ENCODE data around the gene HIF3A.
"Not testable (repeated sequence)": the region's sequence is repeated elsewhere in the genome, so short reads cannot be mapped to it uniquely, and the experiment has no call there.

HIF3A gene

DNA sequence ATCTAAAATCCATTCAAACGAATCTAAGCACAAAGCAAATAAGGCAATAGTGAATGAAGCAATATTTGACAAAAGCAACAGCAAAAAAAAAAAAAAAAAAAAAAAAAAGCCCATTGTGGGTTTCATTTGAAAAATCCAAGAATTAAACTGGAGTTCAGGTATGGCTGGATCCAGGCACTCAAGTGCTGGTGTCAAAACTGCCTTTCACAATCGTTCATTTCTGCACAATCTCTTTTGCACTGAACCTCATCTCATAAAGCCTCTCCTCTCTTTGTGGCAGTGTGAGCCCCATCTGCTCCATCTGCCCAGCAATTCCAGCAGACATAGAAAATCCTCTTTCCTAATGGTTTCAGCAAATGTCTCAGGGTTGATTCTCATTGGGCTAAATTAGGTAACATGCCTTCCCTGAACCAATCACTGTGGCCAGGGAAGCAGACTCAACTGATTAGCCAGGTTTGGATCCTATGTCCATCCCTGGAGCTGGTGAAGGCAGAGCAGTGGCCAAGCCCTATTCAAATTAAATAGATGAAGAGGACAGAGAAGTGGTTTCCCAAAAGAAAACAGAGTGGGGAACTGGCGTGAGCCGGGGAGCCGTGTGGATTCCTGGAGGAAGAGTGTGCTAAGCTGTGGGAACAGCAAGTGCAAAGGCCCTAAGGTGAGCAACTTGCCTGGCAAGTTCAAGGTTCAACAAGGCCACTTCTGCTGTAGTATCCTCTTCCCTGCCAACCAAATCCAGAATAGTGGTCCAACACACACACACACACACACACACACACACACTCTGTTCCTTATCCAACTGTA is 1.2 kb upstream of the HIF3A start:
- DNase-seq, result no peak

DNA sequence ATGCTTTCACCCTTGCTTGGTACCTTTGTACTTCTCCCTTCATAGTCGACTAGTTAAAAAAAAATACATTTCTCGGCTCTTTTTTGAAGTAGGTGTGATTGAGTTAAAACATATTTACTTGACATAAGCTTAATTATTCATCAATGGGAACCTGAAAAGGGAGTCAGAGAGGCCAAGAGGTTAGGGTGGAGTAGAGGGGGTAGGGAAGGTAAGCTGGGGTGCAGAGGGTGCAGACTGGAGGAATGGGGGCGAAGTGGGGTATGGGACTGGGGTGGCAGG is 701 bp upstream of the HIF3A start:
- DNase-seq, result no peak

DNA sequence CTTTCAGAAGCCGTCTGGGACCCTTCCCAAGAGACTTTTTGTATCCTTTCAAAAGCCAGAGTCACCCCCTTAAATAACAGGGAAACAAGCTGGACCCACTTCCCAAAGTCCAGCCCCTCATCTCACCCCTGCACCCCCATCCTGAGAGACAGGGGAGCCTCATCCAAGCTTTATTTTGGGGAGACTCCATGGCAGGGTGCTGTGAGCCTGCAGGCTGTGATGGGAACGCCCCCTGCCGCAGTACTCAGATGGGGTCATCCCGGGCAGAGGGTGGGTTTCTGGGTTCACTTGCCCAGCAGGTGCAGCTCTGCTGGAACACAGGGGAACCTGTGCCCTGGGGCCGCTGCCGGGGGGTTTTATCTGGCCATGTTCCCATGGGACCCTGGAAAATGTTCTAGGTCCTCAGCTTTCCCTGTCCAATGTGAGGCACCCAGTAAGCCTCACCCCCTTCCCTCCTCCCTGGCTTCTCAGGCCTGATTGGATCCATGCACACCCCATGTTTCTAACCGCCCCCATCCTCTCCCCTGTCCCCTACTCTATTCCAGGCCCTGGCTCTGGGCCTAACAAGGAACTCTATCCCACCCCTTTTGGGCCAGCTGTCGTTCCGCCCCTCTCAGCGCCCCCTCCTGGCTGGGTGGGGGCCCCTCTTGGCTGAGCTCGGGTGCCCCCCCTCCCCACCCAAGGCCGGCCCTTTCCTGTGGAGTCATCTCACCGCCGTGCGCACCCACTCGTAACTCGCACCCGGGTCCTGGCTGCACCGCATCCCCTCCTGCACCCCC is 1.0 kb downstream of the HIF3A start:
- no peak for DNase-seq

DNA sequence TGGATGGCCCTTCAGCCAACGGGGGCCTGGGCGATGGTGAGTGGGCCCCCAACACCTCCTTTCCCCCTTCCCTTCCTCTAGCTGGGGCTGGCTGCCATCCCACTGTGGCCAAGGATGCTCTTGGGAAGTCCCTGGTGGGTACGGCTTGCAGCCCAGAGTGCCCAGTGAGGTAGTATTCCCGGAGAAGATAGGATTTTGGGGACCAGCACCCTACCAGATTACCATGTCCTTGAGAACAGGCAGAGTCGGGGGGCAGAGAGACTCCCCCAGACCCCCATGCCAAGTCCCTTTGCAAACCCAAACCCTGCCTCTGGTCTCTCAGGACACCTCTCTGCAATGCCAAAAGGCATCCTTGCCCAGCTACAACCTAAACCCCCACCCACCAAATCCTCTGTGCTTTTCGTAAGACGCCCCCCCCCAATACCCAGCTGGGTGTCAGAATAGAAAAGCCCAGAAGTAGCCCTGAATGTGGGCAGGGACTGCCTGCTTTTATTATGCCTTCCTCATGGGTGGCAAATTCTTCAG is 1.7 kb downstream of the HIF3A start:
- no peak for DNase-seq

DNA sequence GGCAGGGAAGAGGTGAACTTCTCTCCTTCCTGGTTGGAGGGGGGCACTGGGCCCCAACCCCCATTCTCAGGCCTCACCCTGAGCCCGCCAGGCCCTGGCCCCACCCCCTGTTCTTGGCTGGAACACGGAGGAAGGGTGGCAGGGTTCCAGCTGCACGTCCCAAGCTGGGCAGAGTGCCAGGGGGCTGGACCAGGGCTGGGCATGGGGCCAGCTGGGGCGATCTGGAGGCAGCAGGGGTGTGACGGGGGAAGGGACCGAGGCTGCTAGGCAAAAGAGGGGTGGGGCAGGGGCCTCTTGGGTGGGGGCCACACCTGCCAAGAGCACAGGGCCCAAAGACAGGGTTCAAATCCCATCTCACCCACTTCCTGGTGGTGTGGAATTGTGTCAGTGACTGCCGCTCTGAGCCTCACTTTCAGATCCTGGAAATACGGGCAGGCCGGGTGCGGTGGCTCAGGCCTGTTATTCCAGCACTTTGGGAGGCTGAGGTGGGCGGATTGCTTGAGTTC is 2.2 kb downstream of the HIF3A start:
- no peak for DNase-seq

DNA sequence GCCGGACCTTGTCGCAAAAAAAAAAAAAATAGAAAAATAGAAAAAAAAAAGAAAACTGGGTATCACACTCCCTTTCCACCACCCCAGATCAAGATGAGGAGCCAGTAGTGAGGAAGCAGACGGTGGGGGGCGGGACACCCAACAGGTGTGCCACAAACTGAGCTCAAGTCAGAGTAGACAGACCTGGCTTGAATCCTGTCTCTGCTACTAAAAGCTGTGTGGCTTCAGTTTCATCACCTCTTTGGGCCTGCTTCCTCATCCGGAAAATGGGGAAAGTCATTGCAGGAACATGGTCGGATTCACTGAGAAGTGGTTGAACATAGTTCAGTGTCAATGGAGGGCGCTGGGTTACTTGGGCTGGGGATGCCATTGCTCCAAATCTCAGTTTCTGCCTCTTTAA is 2.9 kb downstream of the HIF3A start:
- no peak for DNase-seq

DNA sequence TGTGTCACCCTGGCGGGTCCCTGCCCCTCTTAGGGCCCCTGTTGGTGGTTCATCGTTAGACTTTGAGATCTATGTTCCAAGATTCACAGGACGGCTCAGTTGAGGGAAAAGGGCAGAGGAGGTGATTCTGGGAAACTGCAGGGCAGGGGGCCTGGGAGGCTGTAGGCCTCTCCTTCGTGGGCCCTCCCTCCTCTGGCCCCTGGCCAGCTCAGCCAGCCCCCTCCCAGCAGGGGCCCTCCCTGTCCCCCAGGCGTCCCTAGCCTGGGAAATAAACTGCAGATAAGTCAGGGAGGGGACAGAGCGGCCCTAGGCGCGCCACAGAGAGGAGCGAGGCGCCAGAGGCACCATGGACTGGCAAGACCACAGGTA is 6.5 kb downstream of the HIF3A start:
- no peak for DNase-seq

DNA sequence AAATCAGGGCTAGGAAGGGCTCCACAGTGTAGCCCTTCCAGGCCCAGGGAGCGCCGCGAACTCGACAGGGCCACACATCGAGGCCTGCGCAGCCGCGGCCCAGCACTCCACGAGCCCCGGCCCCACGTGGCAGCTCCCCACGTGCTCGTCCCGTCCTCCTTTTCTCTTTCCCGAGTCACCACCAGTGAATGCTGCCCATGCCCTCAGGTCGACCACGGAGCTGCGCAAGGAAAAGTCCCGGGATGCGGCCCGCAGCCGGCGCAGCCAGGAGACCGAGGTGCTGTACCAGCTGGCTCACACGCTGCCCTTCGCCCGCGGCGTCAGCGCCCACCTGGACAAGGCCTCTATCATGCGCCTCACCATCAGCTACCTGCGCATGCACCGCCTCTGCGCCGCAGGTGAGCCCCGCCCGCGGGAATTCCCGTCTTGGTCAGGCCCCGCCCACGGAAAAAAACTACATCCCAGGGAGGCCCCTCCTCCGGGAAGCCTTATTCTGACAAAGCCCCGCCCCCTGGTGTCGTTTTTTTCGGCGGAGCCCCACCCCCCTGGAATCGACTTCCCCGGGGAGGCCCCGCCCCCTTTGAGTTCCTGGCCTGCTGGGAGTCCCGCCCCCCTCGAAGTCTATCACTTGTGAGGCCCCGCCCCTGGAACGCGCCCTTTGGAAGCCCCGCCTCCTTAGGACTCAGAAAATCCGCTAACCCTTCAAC is 7.0 kb downstream of the HIF3A start:
- DNase-seq, result no peak

DNA sequence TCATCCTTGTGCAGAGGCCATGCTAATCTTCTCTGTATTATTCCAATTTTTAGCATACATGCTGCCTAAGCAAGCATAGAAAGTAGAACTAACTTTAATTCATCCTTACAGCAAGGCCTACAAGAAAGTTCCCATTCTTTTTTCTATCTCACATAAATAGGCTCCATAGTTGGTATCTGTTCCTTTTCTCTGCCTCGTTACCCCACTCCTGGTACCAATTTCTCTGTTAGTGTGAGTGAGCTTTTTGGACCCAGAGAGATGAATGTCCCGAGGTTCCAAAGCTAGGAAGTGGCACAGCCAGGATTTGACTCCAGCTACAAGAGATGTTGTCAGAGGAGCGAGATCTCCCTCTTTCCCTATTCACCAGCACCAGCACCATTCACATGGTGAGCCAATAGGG is 9.7 kb downstream of the HIF3A start:
- no peak for DNase-seq

DNA sequence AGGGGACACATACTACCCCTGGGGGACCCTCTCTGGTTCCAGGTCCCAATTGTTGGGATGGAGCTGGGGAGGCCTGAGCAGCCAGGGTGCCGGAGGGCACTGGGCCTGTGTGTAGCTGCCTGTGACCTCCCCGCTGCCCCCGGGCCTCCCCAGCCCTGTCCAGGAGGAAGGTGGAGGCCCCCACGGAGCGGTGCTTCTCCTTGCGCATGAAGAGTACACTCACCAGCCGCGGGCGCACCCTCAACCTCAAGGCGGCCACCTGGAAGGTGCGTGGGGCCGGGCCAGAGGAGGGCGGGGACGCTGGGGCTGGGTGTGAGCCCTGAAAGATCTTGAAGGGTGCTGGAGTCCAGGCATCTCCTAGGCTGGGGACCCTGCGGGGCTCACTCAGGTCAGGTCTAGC is 11.7 kb downstream of the HIF3A start:
- DNase-seq, result no peak

DNA sequence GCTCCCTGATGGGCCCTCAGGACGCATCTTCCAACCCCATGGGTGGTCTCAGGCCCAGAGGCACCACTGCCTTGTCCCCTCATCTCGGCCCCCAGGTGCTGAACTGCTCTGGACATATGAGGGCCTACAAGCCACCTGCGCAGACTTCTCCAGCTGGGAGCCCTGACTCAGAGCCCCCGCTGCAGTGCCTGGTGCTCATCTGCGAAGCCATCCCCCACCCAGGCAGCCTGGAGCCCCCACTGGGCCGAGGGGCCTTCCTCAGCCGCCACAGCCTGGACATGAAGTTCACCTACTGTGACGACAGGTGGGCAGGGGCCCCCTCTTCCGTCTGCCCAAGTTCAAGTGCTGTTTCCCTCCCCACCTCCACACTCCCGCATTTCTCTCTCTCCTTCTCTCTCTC is 12.2 kb downstream of the HIF3A start:
- no peak for DNase-seq

DNA sequence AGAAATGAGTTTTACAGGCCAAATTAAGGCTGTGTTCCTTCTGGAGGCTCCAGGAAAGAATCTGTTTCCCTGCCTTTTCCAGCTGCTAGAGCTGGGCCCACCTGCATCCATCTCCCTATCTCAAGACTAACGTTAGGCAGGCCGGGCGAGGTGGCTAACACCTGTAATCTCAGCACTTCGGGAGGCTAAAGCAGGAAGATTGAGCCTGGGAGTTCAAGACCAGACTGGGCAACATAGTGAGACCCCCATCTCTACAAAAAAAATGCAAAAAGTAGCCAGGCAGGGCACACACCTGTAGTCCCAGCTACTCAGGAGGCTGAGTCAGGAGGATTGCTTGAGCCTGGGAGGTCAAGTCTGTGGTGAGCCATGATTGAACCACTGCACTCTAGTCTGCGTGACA is 14.6 kb downstream of the HIF3A start:
- DNase-seq, result no peak

DNA sequence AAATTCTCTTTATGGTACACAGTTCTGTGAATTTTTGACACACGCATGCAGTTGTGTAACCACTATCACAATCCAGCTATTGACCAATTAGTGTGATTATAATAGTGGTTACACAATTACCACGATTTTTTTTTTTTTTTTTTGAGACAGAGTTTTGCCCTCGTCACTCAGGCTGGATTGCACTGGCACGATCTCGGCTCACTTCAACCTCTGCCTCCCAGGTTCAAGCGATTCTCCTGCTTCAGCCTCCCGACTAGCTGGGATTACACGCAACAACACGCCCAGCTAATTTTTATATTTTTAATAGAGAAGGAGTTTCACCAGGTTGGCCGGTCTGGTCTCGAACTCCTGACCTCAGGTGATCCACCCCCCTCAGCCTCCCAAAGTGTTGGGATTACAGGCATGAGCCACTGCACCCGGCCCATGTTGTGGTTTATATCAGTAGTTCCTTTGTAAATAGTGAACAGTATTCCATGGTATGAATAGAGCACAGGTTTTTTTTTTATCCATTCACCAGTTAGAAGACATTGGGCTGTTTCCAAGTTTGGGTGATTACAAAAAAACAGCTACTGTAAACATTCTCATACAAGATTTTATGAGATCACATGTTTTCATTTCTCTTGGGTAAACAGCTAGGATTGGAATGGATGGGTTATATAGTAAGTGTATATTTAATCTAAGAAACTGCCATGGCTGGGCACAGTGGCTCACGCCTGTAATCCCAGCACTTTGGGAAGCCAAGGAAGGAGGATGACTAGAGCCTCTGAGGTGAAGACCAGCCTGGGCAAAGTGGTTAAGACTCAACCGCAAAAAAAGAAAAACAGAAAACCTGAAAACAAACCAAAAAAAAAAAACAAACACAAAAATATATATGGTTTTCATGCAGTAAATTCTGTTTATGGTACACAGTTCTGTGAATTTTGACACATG is 17.0 kb downstream of the HIF3A start:
- DNase-seq, result not testable (repeated sequence)

DNA sequence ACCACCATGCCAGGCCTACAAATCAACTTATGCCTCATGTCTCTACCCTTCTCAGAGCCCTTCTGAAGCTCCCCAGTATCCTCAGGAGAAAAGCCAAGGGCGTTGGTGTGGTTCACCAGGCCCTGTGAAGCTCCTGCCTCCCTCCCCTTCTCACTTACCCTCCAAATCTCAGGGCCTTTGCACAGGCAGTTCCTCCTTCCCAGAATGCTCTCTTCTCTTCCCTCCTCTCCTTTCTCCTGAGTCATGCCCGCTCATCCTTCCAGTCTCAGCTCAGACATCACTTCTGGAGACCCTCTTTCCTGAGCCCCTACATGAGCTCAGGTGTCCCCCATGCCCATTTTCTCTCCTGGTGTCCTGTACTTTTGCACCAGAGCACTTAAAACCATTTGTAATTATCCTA is 20.5 kb downstream of the HIF3A start:
- DNase-seq, result no peak

DNA sequence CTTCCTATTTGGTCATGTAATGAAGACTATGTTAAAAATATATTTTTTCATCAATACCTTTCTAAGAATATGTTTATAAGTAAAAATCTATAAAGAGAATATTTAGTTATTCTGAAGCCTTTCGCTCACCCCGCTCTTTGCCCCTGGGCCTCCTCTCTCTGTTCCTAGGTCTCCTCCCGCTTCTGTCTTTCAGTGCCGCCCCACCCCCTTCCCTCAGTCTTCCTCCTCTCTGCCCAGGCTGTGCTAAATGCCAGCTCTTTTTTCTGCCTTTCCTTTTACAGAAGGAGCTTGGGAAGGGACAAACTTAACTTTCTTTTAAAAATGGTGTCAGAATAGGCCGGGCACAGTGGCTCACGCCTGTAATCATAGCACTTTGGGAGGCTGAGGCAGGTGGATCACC is 22.8 kb downstream of the HIF3A start:
- DNase-seq, result no peak

DNA sequence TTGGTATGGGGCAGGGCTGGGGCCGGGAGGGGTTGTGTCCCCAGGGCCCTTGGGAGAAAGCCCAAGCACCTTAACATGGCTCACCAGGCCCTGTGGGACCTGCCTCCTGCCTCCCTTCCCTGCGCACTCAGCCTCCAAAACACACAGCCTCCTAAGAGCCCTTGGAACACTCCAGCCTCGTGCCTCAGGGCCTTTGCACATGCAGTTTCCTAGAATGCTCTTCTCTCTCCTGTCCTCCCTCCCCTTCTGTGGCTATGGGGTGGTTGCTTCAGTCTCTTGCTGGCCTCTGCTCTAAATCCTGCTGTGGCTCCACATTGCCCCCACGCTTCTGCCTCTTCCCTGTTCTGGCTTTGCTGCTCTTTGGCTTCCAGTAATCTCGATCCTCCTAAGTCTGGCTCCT is 23.7 kb downstream of the HIF3A start:
- DNase-seq, result no peak

DNA sequence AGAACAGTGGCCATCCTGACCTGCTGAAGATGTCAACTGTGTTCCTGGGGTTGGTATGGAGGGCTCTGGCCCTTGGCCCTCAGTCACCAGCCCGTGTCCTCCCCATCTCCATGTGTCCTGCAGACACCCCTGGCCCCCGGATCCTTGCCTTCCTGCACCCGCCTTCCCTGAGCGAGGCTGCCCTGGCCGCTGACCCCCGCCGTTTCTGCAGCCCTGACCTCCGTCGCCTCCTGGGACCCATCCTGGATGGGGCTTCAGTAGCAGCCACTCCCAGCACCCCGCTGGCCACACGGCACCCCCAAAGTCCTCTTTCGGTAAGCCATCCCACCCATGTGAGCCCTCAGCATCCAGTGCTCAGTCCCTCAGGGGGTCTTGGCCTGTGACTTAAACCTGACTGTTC is 24.8 kb downstream of the HIF3A start:
- DNase-seq, result no peak

DNA sequence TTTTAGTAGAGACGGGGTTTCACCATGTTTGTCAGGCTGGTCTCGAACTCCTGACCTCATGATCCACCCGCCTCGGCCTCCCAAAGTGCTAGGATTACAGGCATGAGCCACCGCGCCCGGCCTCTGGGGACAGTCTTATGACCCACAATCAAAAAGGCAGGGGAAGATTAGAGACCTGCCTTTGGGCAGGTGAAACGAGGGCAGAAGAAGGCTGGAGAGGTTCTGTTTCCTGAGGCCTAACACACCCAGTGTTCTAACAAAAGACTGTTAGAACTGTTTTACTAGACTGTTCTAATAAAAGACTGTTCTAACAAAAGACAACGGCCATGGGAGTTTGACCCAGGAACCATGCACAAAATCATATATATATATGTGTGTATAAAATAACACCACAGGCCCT is 26.4 kb downstream of the HIF3A start:
- DNase-seq, result not testable (repeated sequence)

DNA sequence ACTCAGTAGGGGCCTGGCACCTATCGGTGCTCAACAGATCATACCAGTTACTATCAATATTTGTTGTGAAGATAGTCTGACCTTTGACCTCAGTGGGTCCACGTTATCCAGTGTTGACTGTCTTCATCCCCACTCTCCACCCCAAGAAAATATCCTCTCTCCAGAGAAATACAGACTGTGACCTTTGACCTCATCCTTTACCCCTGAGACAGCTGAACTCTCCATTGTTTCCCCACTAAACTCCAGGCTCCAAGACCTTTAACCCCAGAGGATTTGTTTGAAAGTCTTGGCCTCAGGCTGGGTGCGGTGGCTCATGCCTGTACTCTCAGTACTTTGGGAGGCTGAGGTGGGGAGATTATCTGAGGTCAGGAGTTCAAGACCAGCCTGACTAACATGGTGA is 27.4 kb downstream of the HIF3A start:
- DNase-seq, result no peak

DNA sequence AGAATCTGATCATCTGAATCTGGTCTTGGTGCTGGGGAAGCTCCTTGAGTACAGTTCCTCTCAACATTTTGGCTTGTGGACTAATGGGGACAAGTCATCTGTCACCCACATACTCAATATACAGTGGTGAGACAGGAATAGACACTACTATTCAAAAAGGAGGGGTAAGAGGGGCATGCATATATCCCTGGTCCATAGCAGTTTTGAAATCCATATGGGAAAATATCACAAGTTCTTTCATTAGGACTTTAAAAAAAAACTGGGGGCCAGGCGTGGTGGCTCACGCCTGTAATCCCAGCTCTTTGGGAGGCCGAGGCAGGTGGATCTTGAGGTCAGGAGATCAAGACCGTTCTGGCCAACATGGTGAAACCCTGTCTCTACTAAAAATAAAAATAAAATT is 29.8 kb downstream of the HIF3A start:
- no peak for DNase-seq

DNA sequence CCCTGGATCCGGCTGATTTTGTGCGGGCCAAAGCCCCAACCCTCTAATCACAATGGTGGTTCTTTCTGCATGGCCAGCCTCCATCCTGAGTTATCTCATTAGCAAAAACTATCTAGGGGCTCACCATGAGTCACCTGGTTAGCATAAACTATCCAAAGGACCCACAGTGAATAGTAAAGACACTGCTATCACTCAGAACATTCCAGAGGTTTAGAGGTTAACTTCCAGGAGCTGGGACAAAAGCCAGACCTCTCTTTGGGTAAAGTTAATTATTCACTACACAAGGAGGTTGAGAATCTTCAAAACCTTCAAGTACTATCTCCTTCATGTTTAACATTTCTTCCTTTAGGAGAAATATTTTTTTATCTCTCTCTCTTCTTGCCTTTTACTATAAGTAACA is 31.2 kb downstream of the HIF3A start:
- no peak for DNase-seq

DNA sequence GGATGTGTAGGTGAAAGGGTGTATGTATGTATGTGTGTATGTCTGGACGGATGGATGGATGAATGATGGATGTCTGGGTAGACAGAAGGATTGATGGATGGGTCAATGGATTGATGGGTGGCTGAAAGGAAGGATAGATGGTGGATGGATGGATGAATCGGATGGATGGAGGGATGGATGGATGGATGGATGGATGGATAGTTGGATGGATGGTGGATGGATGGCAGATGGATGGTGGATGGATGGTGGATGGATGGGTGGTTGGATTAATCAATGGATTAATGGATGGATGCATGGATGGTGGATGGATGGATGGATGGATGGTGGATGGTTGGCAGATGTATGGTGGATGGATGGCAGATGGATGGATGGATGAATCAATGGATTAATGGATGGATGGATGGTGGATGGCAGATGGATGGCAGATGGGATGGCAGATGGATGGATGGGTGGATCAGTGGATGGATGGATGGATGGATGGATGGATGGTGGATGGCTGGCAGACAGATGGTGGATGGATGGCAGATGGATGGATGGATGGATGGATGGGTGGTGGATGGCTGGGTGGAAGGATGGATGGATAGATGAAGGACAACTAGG is 33.6 kb downstream of the HIF3A start:
- DNase-seq, result no peak
